Stromal cell of bone marrow (primary cell): Measurements from ENCODE around the gene UCK2.
A peak's percentile ranks its signal among the peaks of the same experiment; 100 is the strongest.

Experiments
- DNase-seq: peaks from one replicate; pipeline ENCODE4 v3.0.0-alpha.2; 2012; ENCODE audit warnings: low read depth

UCK2 gene

DNA sequence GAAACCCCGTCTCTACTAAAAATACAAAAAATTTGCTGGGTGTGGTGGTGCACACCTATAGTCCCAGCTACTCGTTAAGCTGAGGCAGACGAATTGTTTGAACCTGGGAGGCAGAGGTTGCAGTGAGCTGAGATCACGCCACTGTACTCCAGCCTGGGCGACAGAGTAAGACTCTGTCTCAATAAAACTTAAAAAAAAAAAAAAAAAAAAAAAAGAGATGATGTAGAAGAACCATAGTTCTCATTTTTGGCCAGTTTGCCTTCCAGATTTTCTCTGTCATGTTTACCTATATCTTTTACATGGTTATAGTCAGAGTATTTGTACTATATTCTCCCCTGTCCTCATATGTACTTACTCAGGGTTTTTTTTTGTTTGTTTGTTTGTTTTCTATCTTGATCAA is 53.6 kb downstream of the UCK2 start:
- DNase-seq = no peak

DNA sequence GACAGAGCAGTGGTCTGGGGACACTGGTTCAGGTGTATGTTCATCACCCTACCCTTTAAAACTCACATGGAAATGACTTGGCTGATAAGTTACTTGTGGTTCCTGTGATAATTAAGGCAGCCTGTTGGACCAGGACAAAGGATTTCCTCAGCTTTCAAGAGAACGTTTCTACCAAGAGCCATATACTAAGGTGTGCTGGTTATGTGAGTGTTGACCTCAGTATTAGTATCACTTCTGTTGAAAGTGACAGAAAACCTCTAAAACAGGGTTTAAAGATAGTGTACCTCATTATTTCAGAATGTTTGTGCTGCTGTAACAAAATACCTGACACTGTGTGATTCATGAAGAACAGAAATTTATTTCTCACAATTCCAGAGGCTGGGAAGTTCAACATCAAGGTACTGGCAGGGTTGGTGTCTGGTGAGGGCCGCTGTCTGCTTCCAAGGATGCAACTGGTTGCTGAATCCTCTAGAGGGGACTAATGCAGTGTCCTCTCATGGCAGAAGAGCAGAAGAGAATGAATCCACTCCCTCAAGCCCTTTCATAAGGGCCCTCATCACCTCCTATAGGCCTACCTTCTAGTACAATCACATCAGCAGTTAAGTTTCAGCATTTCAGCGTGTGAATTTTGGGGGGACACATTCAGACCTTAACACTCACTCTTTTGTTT is 54.9 kb downstream of the UCK2 start:
- no peak for DNase-seq

DNA sequence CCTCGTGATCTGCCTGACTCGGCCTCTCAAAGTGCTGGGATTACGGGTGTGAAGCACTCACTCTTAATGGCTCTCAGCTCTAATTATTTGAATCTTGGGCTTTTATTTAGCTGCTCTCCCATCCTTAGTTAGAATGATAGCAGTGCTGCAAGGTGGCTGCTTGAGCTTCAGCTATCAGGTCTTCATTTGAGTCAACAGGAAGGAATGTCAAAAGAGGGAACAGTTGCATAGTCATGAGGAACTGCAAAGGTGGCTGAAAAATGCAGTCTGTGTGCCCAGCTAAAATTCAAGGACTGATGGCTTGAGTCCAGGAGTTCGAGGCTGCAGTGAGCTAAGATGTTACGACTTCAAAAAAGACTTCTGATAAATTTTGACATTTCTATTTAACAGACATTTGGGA is 55.6 kb downstream of the UCK2 start:
- DNase-seq = no peak

DNA sequence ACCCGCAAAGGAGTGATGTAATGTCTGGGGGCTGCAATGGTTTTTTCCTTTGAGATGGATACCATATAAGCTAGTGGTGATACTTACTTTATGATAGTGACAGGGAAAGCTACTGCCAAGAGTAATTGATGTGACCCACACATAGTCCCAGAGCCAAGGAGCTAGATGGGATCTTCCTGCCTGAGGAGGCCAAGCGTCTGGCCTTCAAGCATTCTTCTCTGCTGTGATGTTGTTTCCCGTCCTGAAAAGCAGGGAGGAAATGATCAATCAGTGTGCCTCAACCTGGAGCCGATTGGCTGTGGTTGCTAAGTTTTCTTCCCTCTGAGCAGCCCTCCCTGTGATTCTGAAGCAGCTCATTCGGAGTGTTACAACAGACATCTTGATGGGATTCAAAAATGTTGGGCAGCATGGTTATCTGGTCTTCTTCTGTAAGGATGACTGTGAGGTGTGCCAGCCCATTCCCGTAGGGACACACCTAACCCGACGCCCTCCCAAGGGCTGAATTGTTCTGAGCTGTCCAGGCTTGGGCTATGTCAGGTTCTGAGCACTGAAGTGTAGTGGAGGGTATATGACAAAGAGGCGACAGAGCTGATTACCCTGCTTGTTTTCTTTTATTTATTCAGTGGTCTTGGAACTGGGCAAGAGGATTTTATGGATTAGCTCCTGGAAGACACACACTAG is 56.7 kb downstream of the UCK2 start:
- no peak for DNase-seq

DNA sequence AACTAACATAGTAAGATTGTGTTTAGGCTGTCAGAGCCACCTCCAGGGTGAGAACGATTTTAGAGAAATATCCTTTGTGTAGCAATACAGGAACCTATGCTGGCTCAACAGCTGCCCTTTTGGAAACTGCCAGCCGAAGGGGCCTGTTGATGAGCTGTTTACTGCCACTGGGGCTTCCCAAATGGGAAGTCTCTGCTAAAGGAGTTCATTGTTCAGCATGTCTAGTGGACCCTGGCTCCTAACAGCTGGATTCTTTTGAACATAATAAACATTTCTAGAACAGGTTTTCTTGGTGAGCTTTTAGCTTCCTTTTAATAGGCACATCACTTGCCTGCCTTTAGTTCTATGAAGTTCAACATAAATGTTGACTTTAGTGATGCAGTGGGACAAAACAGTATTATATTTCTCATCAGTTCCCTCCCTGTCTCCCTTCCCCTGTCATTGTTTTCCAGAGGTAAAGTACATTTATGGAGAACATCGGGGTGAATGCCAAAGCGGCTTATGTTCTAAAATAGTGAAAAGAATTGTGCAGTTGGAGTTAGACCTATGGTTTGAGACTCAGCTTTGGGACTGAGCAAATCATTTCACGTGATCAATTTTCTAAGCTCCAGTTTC is 57.4 kb downstream of the UCK2 start:
- no peak for DNase-seq

DNA sequence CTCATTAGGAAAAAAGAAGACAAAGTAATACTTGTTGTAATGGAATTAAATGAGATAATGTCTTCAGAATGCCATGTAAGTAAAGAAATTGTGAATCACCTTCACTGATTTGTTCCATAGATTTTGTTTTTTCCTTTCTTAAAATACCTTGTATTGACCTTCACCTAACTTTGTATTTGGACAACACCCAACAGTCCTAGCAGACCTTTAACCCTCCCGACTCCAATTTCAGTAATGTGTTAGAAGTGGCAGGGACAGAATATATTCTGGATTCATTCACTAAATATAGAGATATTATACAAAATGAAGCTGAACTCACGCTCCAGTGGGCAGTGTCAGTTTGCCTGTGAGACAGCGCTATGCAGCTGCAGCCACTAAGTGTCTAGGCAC is 57.9 kb downstream of the UCK2 start:
- no peak for DNase-seq

DNA sequence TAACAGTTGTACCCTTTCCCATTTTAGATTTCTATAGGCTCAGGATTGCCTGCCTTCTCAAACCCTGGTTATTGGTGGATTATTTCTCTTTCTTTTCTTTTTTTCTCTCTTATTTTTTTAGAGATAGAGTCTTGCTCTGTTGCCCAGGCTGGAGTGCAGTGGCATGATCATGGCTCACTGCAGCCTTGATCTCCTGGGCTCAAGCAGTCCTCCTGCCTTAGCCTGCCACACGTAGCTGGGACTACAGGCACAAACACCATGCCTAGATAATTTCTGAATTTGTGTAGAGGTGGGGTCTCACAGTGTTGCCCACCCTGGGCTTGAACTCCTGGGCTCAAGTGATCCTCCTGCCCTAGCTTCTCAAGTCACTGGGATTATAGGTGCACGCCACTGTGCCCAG is 58.8 kb downstream of the UCK2 start:
- no peak for DNase-seq

DNA sequence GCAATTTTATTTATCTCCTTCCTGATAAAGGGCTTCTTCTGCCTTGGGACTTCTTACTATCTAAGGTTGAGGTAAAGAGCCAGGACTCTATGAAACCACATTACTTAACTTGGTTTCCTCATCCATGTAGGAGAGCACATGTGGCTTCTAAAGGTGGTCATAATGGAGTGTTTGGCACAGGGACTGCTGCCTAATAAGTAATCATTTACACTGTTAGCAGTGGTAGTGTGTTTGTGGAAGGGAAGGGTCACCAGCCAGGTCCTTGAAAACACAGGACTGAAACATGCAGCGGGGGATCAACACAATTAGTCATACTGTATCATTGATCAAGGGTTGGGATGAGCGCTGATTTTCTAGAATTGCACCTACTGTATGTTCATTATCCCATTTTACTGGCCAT is 59.6 kb downstream of the UCK2 start:
- no peak for DNase-seq

DNA sequence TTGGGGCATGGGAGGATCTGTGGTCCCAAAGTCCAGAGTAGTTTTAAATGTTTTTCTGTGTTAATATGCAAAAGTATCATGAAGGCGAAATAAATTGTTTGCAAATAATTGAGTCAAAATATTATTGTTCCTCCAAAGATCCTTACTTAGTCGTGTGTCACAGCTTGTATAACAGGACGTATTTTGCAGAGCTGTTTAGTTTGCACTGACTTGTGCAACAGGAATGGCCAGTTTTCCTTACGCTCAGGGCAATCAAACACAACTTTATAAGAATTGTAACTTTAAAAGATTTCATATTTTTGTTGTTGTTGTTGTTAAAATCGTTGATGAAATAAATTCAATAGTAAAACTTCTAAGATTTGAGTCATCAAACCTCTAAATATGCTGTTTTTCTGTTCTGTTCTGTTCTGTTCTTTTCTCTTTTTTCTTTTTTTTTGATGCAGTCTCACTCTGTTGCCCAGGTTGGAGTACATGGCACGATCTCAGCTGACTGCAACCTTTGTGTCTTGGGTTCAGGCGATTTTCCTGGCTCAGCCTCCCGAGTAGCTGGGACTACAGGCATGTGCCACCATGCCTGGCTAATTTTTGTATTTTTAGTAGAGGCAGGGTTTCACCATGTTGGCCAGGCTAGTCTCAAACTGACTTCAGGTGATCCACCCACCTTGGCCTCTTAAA is 60.6 kb downstream of the UCK2 start:
- no peak for DNase-seq

DNA sequence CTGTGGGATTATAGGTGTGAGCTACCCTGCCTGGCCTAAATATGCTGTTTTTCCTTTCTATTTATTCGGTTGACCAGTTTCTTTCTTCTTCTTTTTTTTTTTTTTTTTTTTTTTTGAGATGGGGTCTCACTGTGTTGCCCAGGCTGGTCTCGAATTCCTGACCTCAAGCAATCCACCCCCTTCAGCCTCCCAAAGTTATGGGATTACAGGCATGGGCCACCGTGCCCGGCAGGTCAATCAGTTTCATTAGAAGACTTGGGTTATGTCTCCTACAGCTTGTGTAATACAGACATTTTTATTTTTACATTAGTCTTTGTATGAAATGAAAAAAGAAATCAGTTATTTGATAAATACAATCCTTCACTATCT is 61.1 kb downstream of the UCK2 start:
- no peak for DNase-seq

DNA sequence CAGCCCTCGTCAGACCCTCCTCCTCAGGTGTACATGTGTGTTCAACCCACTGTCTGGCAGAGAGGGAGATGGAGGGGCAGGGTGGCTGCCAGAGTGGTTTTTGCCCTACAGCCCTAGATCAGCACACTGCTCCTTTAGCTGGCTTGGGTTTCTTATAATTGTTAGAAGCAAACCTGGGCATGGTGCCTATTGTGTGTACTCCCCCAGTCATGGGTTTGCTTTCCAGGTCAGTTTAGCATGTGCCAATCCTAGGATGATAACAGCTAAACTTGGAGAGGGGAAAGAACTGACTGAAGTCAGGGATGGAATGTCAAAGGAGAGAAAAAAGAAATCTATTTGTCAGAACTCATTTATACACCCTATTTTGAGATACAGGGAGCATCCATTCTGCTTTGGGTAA is 63.3 kb downstream of the UCK2 start:
- DNase-seq = no peak

DNA sequence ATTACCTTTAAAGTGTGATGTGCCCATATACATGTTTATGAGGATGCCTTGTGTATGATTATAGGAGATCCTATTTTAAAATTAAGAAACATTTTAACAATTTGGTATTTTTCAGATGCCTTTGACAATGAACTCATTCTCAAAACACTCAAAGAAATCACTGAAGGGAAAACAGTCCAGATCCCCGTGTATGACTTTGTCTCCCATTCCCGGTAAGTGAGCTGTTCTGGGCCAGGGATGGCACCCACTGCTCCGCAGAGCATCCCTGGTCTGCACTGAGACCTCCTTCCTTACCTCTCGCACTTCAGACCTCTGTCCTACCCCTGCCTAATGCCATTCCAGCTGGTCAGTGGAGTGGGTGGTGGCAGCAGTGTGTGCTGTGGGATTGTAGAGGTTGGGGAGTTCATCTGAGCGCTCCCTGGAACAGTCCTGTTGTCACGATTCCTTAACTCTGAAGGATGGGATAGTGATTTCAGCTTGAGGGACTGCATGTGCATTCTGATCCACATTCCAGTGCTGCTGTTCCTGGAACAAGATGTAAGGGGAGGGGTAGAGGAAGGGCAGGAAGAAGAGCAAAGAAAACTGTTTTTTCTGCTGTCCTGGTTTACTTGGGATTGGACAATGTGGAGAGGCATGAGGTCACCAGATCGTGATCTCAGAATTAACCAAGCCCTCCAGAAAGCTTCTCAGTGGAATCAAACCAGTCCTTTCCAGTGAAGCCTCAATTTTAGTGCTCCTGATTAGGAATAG is 63.9 kb downstream of the UCK2 start:
- no peak for DNase-seq

DNA sequence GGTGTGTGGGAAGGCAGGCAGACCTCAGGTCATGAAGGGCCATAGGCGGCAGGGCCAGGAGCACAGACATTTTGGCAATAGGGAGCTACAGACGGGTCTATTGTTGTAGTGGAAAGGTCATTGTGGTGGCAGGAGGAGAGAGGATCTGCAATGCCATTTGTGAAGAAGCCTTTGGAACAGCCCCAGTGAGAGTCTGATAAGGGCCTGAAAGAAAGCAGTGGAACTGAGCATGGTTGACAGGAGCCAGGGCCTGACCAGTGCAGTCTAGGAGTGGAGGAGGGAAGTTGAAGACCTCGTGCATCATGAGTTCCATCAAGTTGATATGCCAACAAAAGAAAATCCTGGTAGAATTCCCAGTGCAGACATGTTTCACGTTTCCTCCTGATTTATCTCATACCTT is 65.5 kb downstream of the UCK2 start:
- DNase-seq = no peak

DNA sequence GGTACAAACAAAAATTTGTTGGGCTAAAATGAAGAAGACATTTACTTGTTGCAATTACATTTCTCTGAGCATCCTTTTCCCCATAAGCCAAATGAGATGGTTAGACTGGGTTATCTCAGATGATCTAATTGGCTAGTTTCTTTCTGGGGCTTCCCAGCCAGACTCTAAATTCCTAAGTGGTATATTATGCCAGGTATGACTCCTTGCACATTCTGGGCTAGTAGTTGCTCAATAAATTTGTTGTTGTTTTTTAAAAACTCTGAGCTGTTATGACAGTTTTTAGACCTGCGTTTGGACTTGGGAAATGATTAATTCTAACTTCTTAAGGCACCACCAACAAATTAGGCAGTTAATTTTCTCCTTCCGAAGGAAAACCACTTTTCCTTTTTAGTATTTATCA is 66.1 kb downstream of the UCK2 start:
- DNase-seq = no peak

DNA sequence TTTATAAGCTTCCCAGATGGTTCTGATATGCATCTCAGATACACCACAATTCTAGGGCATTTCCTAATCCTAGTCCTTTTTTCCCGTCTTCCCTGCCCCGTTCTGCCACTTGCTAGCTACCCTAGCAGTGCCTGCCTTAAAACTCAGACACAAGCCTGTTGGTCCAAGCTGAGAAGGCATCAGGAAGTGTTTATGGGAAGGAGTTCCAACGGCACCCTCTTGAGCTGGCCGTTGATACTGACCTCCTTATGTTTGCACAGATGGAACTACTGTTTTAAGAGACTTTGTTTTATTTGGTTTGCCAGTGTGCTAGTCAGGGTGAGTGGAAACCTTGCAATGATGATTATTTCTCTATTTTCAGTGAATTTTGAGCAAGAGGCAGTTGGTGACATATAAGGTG is 67.2 kb downstream of the UCK2 start:
- DNase-seq = no peak

DNA sequence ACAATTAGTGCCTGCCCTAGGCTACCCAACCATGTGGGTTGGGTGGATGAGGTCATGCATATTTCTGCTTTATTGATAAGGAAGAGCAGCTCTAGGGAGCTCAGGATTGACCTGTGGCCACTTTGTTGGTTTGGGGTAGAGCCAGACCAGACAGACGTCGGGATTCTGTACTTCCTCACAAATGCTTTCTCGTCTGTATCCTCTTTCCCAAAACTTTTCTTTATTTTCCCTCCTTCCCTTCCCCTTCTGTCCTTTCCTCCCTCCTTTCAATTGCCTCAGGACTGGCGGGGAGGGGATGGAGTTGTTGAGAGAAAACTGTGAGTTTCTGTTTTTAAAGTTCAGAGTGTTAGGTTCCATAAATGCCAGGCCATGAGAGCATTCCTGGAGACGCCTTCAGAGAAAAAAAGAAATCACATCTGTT is 68.0 kb downstream of the UCK2 start:
- no peak for DNase-seq

DNA sequence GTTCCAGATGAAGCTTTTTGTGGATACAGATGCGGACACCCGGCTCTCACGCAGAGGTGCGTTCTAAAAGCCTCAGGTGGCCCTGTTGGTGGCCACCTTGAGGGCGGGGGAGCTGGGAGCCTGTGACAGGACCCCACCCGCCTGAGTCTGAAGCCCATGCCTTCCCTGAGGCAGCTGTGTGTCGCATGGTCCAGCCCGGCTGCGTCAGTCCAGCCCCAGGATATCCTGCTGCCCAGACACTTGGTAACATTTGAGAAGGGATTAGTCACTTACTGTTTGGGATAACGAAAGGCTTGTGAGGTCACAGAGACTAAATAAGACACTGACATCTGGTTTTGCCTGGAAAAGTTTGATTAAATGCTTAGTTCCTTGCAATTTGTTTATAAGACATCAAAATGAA is 68.9 kb downstream of the UCK2 start:
- peak; percentile 86 for DNase-seq

DNA sequence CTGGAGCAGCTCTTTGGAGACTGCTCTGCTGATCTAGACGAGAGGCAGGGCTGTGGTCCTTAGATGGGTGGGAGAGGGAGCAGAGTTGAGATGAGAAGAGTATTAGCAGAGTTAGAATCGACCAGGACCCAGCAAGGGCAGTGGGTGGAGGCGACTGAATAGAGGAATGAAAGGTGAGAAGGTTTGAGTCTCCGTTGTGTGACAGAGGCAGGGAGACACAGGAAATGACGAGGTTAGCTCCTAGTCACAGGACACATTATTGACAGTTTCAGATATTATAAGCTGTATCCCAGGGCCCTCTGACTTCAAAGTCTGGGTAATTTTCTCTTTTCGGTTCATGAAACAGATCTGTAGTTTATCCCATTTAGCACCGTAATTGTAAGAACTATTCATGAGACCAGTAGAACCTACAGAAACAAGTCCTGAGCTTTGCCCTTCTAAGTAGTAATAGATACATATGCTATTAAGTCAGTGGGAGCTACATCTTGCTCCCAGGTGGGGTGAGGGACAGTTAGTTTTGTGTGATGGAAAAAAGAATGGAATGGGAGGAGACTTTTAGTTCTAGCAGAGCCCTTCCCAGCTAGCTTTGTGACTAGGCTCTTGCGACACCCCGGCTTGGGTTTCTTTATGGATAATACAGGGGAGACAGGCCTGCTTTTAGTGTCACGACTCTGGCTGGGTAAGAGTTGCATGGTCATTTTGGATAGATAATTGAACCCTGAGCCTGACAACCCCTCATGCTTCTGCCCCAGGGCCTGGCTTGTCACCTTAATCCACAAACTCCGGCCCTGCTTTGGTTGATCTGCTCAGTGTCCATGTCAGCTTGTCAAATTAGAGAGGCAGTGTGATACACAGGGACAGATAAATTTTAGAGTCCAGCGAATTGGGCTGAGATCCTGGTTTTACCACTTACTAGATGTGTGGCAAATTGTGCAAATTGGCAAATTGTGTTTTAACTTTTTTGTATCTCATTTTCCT is 70.2 kb downstream of the UCK2 start:
- no peak for DNase-seq

DNA sequence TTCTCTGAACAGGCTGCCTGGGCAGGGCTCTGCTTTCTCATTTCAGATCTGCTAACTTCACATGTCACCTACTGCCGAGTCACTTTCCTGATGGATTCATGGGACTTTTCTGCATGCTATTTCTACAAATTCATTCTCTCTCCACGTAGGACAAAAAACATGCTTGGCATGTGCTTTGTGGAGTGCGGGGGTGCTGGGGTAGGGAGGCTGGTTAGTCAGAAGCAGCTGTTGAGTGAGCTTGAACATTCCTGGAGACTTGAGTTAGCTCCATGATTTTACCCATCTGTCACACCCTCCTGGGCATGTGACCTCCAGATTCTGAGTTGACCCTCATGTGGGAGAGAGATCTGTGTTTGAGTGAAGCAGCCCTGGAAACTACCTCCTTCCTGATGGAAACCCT is 71.4 kb downstream of the UCK2 start:
- DNase-seq = peak; percentile 92

DNA sequence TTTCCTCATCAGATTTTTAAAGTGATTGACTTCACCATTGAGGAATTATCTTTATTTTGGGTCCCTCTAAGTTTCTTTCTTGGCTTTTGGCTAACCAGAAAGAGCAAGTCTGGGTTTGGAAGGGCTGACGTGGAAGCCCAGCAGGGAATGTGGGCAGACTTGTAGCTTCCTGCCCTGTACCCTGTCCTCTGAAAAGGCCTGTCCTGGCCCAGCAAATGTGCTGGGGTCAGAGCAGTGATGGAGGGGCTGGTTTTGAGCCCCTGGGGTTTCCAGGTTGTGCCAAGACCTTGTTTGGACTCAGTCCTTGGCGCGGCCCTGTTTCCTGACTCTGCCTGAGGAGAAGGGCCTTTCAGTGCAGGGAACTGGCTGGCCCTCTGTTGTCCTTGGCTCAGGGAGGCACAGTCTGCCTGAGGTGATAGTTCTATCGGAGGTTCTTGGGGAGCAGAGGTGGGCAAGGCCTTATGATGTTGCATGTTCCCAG is 72.1 kb downstream of the UCK2 start:
- DNase-seq = no peak
